ENCODE measurements around the gene DNMT3B. TPM values are rescaled to one million over a fixed set of nuclear protein-coding genes. Genes with fewer than 3 reads are reported as not detected.
"Not testable (repeated sequence)": the region's sequence is repeated elsewhere in the genome, so short reads cannot be mapped to it uniquely, and the experiment has no call there.

DNMT3B gene
- total RNA-seq = 2.0 to 4.8 TPM (median 4.7 TPM) in 3 replicates
- long read RNA-seq, full-length matches to known transcripts = 7 of 13 reads
- long read RNA-seq, partial matches to known transcripts = 3 of 13 reads
- long read RNA-seq, other reads (novel, unspliced or antisense) = 3 of 13 reads

DNA sequence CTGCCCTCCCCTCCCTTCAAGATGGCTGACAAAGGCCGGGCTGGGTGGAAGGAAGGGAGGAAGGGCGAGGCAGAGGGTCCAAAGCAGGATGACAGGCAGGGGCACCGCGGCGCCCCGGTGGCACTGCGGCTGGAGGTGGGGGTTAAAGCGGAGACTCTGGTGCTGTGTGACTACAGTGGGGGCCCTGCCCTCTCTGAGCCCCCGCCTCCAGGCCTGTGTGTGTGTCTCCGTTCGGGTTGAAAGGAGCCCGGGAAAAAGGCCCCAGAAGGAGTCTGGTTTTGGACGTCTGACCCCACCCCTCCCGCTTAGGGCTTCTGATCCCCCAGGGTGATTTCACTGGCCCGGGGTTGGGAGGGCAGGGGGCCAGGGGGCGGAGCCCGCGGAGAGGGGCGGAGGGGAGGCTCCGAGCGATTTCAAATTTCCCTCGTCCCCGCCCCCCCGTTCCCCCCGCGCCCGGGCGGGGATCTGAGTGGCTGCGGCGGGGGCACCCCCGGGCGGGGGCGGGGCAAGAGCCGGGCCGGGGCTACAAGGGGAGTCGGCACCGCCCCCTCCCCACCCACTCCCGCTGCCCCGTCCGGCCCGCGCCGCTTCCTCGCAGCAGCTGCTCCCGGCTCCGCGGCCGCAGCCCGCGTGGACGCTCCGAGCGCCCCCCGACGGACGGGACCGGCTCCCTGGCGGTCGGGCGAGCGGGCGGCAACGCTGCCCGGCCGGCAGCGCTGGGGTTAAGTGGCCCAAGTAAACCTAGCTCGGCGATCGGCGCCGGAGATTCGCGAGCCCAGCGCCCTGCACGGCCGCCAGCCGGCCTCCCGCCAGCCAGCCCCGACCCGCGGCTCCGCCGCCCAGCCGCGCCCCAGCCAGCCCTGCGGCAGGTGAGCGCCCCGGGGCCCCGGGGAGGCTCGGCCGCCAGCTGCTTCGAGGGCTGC lies at the start of gene DNMT3B:
Gene DNMT3B (plus strand): TSS at position 555 of the 923 bp plus-strand sequence. CDS start 17,939 bp downstream, outside the sequence.
- TF ChIP-seq, protein P1, sequence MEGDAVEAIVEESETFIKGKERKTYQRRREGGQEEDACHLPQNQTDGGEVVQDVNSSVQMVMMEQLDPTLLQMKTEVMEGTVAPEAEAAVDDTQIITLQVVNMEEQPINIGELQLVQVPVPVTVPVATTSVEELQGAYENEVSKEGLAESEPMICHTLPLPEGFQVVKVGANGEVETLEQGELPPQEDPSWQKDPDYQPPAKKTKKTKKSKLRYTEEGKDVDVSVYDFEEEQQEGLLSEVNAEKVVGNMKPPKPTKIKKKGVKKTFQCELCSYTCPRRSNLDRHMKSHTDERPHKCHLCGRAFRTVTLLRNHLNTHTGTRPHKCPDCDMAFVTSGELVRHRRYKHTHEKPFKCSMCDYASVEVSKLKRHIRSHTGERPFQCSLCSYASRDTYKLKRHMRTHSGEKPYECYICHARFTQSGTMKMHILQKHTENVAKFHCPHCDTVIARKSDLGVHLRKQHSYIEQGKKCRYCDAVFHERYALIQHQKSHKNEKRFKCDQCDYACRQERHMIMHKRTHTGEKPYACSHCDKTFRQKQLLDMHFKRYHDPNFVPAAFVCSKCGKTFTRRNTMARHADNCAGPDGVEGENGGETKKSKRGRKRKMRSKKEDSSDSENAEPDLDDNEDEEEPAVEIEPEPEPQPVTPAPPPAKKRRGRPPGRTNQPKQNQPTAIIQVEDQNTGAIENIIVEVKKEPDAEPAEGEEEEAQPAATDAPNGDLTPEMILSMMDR (IDR thresholded peaks at IDR 0.05) = peak; percentile 69
- H3K4me1 Mint-ChIP-seq (ENCODE audit: low read depth) = peaks cover 16% of the 10 kb centered on the region

DNA sequence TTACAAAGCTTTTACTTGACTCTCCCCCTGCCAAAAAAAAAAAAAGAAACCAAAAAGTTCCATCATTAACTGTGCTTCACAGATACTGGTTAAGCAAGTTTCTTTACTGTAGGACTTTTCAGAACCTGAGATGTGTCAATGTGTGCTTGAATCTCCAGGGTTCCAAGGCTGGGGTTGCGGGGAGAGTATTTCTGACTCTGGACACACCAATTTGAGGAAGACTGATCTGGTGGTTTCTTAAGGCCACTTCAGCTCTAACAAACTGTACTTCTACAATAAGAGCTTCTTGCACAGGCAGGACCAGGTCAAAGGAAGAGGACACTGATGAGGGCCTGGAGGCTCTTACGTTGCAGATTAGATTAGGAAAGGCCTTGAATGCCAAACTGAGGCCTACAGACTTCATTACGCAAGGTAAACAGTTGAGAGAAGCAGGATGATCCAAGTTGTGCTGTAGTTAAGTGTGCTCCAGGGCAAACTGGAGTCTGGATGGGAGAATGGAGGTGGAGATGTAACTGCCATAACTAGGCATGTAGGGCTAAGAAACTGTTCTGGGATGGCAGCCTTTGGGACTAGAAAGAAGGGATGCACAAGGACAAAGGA lies 43.3 kb upstream of the DNMT3B start:
- no peaks in the 10 kb centered on the region for H3K4me1 Mint-ChIP-seq (ENCODE audit: low read depth)
- TF ChIP-seq, protein P1 (IDR thresholded peaks at IDR 0.05) = no peak
- H3K27me3 Mint-ChIP-seq (ENCODE audit: low read depth) = no peaks in the 10 kb centered on the region
- no peaks in the 10 kb centered on the region for H3K9me3 Mint-ChIP-seq (ENCODE audit: low read depth)
- H3K4me3 Mint-ChIP-seq (ENCODE audit: unreplicated experiment) = no peak overlapping the region
- no peak for DNase-seq (ENCODE audit: low spot score)
- no peak overlapping the region for H3K27ac Mint-ChIP-seq (ENCODE audit: unreplicated experiment)
- peaks cover 18% of the 10 kb centered on the region for H3K36me3 Mint-ChIP-seq (ENCODE audit: low read depth)

More for the DNA sequence above, at the start of gene DNMT3B:
- peak; percentile 83 for DNase-seq (ENCODE audit: low spot score)
- peak within 1 kb of the TSS; percentile 92 for H3K4me3 Mint-ChIP-seq (ENCODE audit: unreplicated experiment)
- no peaks in the 10 kb centered on the region for H3K9me3 Mint-ChIP-seq (ENCODE audit: low read depth)
- no peaks in the 10 kb centered on the region for H3K36me3 Mint-ChIP-seq (ENCODE audit: low read depth)
- H3K27me3 Mint-ChIP-seq (ENCODE audit: low read depth) = no peaks in the 10 kb centered on the region
- peak within 1 kb of the TSS; percentile 38 for H3K27ac Mint-ChIP-seq (ENCODE audit: unreplicated experiment)

DNA sequence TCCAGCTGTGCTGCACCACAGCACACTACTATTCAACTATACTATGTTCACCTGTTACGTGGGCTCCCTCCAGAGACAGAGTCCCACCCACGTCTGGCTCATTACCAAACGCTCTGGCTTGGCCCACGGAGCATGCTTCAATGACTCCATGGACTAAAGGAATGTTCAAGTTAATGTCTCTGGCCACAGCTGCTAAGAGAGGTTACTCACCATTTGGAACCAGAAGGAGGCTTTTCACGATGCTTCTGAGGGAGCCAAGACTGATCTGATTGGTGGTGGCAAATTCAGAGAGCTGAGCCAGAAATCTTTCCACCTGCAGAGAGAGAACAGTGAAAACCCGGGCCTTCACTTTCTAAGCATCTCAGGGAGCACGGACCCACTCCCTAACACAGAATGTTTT lies 34.5 kb upstream of the DNMT3B start:
- TF ChIP-seq, protein P1 (IDR thresholded peaks at IDR 0.05) = no peak
- Mint-ChIP-seq H3K9me3 (ENCODE audit: low read depth) (no peaks in the 10 kb centered on the region), H3K36me3 (ENCODE audit: low read depth) (peaks cover 21% of the 10 kb centered on the region), H3K27me3 (ENCODE audit: low read depth) (no peaks in the 10 kb centered on the region), H3K4me1 (ENCODE audit: low read depth) (peaks cover 29% of the 10 kb centered on the region), H3K27ac (ENCODE audit: unreplicated experiment) (peak overlapping the region; percentile 81), H3K4me3 (ENCODE audit: unreplicated experiment) (no peak overlapping the region)
- no peak for DNase-seq (ENCODE audit: low spot score)

DNA sequence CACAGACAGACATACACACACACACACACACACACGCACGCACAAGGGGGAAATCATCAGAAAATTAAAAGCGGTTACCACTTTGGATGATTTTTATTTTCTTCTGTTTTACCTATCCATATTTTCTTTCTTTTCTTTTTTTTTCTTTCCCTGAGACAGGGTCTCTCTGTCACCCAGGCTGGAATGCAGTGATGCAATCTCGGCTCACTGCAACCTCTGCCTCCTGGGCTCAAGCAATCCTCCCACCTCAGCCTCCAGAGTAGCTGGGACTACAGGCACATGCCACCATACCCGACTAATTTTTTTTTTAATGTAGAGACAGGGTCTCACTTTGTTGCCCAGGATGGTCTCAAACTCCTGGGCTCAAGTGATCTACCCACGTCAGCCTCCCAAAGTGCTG lies 33.8 kb upstream of the DNMT3B start:
- H3K9me3 Mint-ChIP-seq (ENCODE audit: low read depth); H3K4me3 Mint-ChIP-seq (ENCODE audit: unreplicated experiment); DNase-seq (ENCODE audit: low spot score); H3K27me3 Mint-ChIP-seq (ENCODE audit: low read depth): not testable (repeated sequence)
- peak overlapping the region; percentile 81 for H3K27ac Mint-ChIP-seq (ENCODE audit: unreplicated experiment)
- H3K4me1 Mint-ChIP-seq (ENCODE audit: low read depth) = peaks cover 29% of the 10 kb centered on the region
- H3K36me3 Mint-ChIP-seq (ENCODE audit: low read depth) = peaks cover 21% of the 10 kb centered on the region

DNA sequence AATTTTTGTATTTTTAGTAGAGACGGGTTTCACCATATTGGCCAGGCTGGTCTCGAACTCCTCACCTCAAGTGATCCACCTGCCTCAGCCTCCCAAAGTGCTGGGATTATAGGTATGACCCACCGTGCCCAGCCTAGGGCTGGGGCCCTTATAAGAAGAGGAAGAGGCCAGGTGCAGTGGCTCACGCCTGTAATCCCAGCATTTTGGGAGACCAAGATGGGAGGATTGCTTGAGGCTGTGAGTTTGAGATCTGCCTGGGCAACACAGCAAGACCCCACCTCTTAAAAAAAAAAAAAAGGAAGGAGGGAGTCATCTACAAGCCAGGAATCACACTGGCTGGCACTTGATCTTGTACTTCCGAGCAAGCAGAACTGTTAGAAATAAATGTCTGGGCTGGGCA lies 32.9 kb upstream of the DNMT3B start:
- not testable (repeated sequence) for H3K9me3 Mint-ChIP-seq (ENCODE audit: low read depth); H3K27ac Mint-ChIP-seq (ENCODE audit: unreplicated experiment); DNase-seq (ENCODE audit: low spot score); H3K27me3 Mint-ChIP-seq (ENCODE audit: low read depth); H3K4me3 Mint-ChIP-seq (ENCODE audit: unreplicated experiment)
- Mint-ChIP-seq H3K4me1 (ENCODE audit: low read depth) (peaks cover 29% of the 10 kb centered on the region), H3K36me3 (ENCODE audit: low read depth) (peaks cover 21% of the 10 kb centered on the region)

DNA sequence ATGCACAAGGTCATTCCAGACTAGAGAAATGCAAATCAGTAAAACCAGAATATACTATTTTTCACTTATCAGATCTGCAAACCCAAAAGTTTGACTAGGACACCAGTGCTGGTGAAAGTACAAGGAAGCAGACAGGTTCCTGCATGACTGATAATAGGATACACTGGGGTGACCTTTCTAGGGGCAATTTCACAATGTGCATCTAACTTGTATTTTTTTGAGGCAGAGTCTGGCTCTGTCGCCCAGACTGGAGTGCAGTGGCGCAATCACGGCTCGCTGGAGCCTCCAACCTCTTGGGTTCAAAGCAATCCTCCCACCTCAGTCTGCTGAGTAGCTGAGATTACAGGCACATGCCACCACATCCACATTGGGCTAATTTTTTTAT lies 30.3 kb upstream of the DNMT3B start:
- peaks cover 13% of the 10 kb centered on the region for H3K36me3 Mint-ChIP-seq (ENCODE audit: low read depth)
- no peak for DNase-seq (ENCODE audit: low spot score)
- H3K27ac Mint-ChIP-seq (ENCODE audit: unreplicated experiment) = peak overlapping the region; percentile 95

More for the DNA sequence above, 30.3 kb upstream of the DNMT3B start:
- Mint-ChIP-seq H3K4me3 (ENCODE audit: unreplicated experiment) (no peak overlapping the region), H3K9me3 (ENCODE audit: low read depth) (no peaks in the 10 kb centered on the region), H3K4me1 (ENCODE audit: low read depth) (peaks cover 29% of the 10 kb centered on the region), H3K27me3 (ENCODE audit: low read depth) (no peaks in the 10 kb centered on the region)
- TF ChIP-seq, protein P1 (IDR thresholded peaks at IDR 0.05) = no peak

Data from chondrocyte (in vitro differentiated cells).